Naive B cell (primary cell): Measurements from ENCODE around the gene SBDS. TPM values are rescaled to one million over a fixed set of nuclear protein-coding genes. Genes with fewer than 3 reads are reported as not detected.
"Not testable (repeated sequence)": the region's sequence is repeated elsewhere in the genome, so short reads cannot be mapped to it uniquely, and the experiment has no call there.

Source experiments
- ATAC-seq, 2 donors: fragments of 150-1000 bp; cut with Tn5 transposase; 2 replicates each; pipeline ENCODE4 v1.10.0; 2021; ENCODE audit warnings: low read depth in 2 of 2, mild to moderate bottlenecking in 2 of 2, moderate library complexity in 2 of 2
- DNase-seq: peaks from one replicate; pipeline ENCODE4 v3.0.0; 2022
- H3K27ac Mint-ChIP-seq, 6 donors: one replicate each; pipeline ENCODE4 v1.8.0; 2020 to 2022; ENCODE audit warnings: mild to moderate bottlenecking in 6 of 6, mixed read lengths in 6 of 6, moderate library complexity in 5 of 6, inconsistent platforms in 2 of 6
- H3K27me3 Mint-ChIP-seq, 3 donors: one replicate each; pipeline ENCODE4 v1.8.0; 2021 to 2022; ENCODE audit warnings: mixed read lengths in 3 of 3, mild to moderate bottlenecking in 1 of 3
- H3K36me3 Mint-ChIP-seq, 2 donors: one replicate each; pipeline ENCODE4 v1.8.0; 2020 to 2022; ENCODE audit warnings: mixed read lengths in 2 of 2, inconsistent platforms in 1 of 2, mild to moderate bottlenecking in 1 of 2
- H3K4me1 Mint-ChIP-seq, 3 donors: one replicate each; pipeline ENCODE4 v1.8.0; 2020 to 2022; ENCODE audit warnings: mixed read lengths in 3 of 3, inconsistent platforms in 1 of 3, mild to moderate bottlenecking in 1 of 3, moderate library complexity in 1 of 3
- H3K4me3 Mint-ChIP-seq, 8 donors: one replicate each; pipeline ENCODE4 v1.8.0; 2020 to 2022; ENCODE audit warnings: mild to moderate bottlenecking in 8 of 8, mixed read lengths in 8 of 8, moderate library complexity in 8 of 8, inconsistent platforms in 2 of 8
- H3K9me3 Mint-ChIP-seq, 7 donors: one replicate each; pipeline ENCODE4 v1.8.0; 2020 to 2022; ENCODE audit warnings: mixed read lengths in 7 of 7, mild to moderate bottlenecking in 5 of 7, inconsistent platforms in 2 of 7, moderate library complexity in 1 of 7
- polyA plus RNA-seq, 6 donors: library from polyadenylated mRNA; unstranded; fragments of 300-500 nt; fragmentation: Illumina TruSeq; gene quantifications; one replicate each; pipeline ENCODE4 v1.2.3, GENCODE V29; 2021; ENCODE audit warnings: low read depth in 6 of 6

Gene SBDS
- 100 to 1,000 TPM in 1 of 6 donors, 10 to 100 TPM in 5; 47.5 to 105 (median 67.4) TPM for polyA plus RNA-seq

GRCh38 chr7:66995050-66995776 is at the start of gene SBDS:
Gene SBDS, minus strand, starts transcription at chr7:66995586. Its CDS starts 169 bp downstream, at chr7:66995417.
- peak within 1 kb of the TSS; percentile 100 for H3K27ac Mint-ChIP-seq
- ATAC-seq (peak; percentile 59 to 63), DNase-seq (peak; percentile 94)
- H3K9me3 Mint-ChIP-seq, H3K27me3 Mint-ChIP-seq, H3K36me3 Mint-ChIP-seq: not testable (repeated sequence)
- peak within 1 kb of the TSS; percentile 94 to 100 (median 100) for H3K4me3 Mint-ChIP-seq
- peaks cover 15 to 32% (median 16%) of the 10 kb centered on the region in 3 donors for H3K4me1 Mint-ChIP-seq

- DNase-seq, H3K27me3 Mint-ChIP-seq, H3K9me3 Mint-ChIP-seq, H3K27ac Mint-ChIP-seq, ATAC-seq, H3K4me3 Mint-ChIP-seq, H3K36me3 Mint-ChIP-seq: not testable (repeated sequence)
- peaks cover 5 to 12% (median 9%) of the 10 kb centered on the region in 3 donors for H3K4me1 Mint-ChIP-seq
Observed at GRCh38 chr7:67043559-67043930, 48.2 kb upstream of the SBDS start.

GRCh38 chr7:67042781-67043558 is 47.6 kb upstream of the SBDS start:
- H3K4me3 Mint-ChIP-seq, H3K36me3 Mint-ChIP-seq, H3K27me3 Mint-ChIP-seq, DNase-seq, ATAC-seq, H3K9me3 Mint-ChIP-seq: not testable (repeated sequence)
- peak overlapping the region in 1 of 6 donors; percentile 80 for H3K27ac Mint-ChIP-seq
- H3K4me1 Mint-ChIP-seq: peaks cover 3 to 12% (median 9%) of the 10 kb centered on the region in 3 donors

GRCh38 chr7:67040832-67041231 is 45.4 kb upstream of the SBDS start:
- not testable (repeated sequence) for ATAC-seq, H3K36me3 Mint-ChIP-seq, H3K4me3 Mint-ChIP-seq, DNase-seq, H3K27me3 Mint-ChIP-seq, H3K9me3 Mint-ChIP-seq, H3K27ac Mint-ChIP-seq
- peaks cover 3 to 12% (median 9%) of the 10 kb centered on the region in 3 donors for H3K4me1 Mint-ChIP-seq

GRCh38 chr7:67036432-67037395 is 41.3 kb upstream of the SBDS start:
- not testable (repeated sequence) for H3K9me3 Mint-ChIP-seq, H3K36me3 Mint-ChIP-seq, H3K27me3 Mint-ChIP-seq, ATAC-seq, H3K4me3 Mint-ChIP-seq, H3K4me1 Mint-ChIP-seq, DNase-seq
- H3K27ac Mint-ChIP-seq: peak overlapping the region in 1 of 6 donors; percentile 56

- Mint-ChIP-seq H3K4me3 (no peak overlapping the region), H3K27me3 (no peaks in the 10 kb centered on the region), H3K4me1 (no peaks in the 10 kb centered on the region), H3K9me3 (peaks cover 0 to 10% (median 8%) of the 10 kb centered on the region in 7 donors), H3K27ac (peak overlapping the region in 1 of 6 donors; percentile 63), H3K36me3 (peaks cover 8 to 17% of the 10 kb centered on the region in 2 donors)
- ATAC-seq (no peak), DNase-seq (no peak)
Observed at GRCh38 chr7:67033251-67033650, 37.9 kb upstream of the SBDS start.

GRCh38 chr7:67031685-67032084 is 36.3 kb upstream of the SBDS start:
- not testable (repeated sequence) for H3K4me3 Mint-ChIP-seq, H3K27ac Mint-ChIP-seq
- H3K36me3 Mint-ChIP-seq: peaks cover 8 to 17% of the 10 kb centered on the region in 2 donors

GRCh38 chr7:67025459-67025858 is 30.1 kb upstream of the SBDS start:
- not testable (repeated sequence) for H3K27me3 Mint-ChIP-seq, DNase-seq, H3K4me1 Mint-ChIP-seq, ATAC-seq, H3K9me3 Mint-ChIP-seq, H3K4me3 Mint-ChIP-seq
- Mint-ChIP-seq H3K36me3 (peaks cover 19 to 33% of the 10 kb centered on the region in 2 donors), H3K27ac (peak overlapping the region in 2 of 6 donors; percentile 4 to 63)

More at GRCh38 chr7:67031685-67032084, 36.3 kb upstream of the SBDS start:
- not testable (repeated sequence) for ATAC-seq, H3K27me3 Mint-ChIP-seq, DNase-seq, H3K4me1 Mint-ChIP-seq
- H3K9me3 Mint-ChIP-seq: peaks cover 0 to 10% (median 8%) of the 10 kb centered on the region in 7 donors

GRCh38 chr7:67022511-67022910 is 27.1 kb upstream of the SBDS start:
- no peak for ATAC-seq
- DNase-seq: no peak
- peaks cover 37 to 41% of the 10 kb centered on the region in 2 donors for H3K36me3 Mint-ChIP-seq
- H3K4me1 Mint-ChIP-seq: peaks cover 0 to 4% (median 0%) of the 10 kb centered on the region in 3 donors
- H3K27ac Mint-ChIP-seq: peak overlapping the region in 2 of 6 donors; percentile 4 to 58
- no peak overlapping the region for H3K4me3 Mint-ChIP-seq
- no peaks in the 10 kb centered on the region for H3K9me3 Mint-ChIP-seq
- no peaks in the 10 kb centered on the region for H3K27me3 Mint-ChIP-seq

- DNase-seq: no peak
- no peak for ATAC-seq
- Mint-ChIP-seq H3K36me3 (peaks cover 38 to 41% of the 10 kb centered on the region in 2 donors), H3K27me3 (no peaks in the 10 kb centered on the region), H3K4me3 (no peak overlapping the region), H3K4me1 (peaks cover 0 to 4% (median 0%) of the 10 kb centered on the region in 3 donors), H3K27ac (no peak overlapping the region), H3K9me3 (no peaks in the 10 kb centered on the region)
Observed at GRCh38 chr7:67021260-67021659, 25.9 kb upstream of the SBDS start.

- Mint-ChIP-seq H3K36me3 (peaks cover 36 to 38% of the 10 kb centered on the region in 2 donors), H3K4me1 (peaks cover 0 to 4% (median 0%) of the 10 kb centered on the region in 3 donors), H3K9me3 (no peaks in the 10 kb centered on the region), H3K4me3 (no peak overlapping the region), H3K27me3 (no peaks in the 10 kb centered on the region), H3K27ac (peak overlapping the region in 3 of 6 donors; percentile 12 to 50 (median 43))
- ATAC-seq (no peak), DNase-seq (no peak)
Observed at GRCh38 chr7:67019562-67020390, 24.4 kb upstream of the SBDS start.

- DNase-seq (no peak), ATAC-seq (no peak)
- Mint-ChIP-seq H3K27ac (peak overlapping the region in 1 of 6 donors; percentile 70), H3K9me3 (no peaks in the 10 kb centered on the region), H3K27me3 (no peaks in the 10 kb centered on the region), H3K4me1 (peaks cover 0 to 4% (median 0%) of the 10 kb centered on the region in 3 donors), H3K36me3 (peaks cover 34 to 38% of the 10 kb centered on the region in 2 donors), H3K4me3 (no peak overlapping the region)
Observed at GRCh38 chr7:67018940-67019339, 23.6 kb upstream of the SBDS start.
